ENCODE data around the gene SLC9A5.

DNA sequence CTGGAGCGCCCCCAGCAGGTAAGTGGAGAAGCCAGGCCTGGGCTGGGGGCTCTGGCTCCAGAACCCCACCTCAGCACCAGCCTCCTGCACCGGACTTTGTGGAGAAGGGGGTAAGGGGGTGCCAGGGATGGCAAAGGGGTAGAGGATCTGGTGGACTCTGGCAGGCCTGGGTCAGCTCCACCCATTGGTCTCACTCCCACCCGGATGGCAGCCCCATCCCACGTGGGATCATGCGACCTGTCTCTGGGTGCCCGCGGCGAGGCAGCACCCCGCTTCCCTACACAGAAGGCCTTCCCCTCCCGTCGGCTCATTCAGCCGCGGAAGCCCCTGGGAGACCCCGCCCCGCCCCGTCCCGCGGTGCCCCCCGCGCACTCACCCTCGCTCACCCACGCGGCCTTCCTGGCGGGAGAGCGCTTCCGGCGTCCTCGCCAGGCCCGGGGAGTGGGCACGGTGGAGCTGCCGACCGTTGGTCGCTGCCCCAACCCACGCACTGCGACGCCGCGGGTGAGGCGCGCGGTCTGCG, 30.1 kb downstream of the SLC9A5 start:
- TF ChIP-seq, protein P1, sequence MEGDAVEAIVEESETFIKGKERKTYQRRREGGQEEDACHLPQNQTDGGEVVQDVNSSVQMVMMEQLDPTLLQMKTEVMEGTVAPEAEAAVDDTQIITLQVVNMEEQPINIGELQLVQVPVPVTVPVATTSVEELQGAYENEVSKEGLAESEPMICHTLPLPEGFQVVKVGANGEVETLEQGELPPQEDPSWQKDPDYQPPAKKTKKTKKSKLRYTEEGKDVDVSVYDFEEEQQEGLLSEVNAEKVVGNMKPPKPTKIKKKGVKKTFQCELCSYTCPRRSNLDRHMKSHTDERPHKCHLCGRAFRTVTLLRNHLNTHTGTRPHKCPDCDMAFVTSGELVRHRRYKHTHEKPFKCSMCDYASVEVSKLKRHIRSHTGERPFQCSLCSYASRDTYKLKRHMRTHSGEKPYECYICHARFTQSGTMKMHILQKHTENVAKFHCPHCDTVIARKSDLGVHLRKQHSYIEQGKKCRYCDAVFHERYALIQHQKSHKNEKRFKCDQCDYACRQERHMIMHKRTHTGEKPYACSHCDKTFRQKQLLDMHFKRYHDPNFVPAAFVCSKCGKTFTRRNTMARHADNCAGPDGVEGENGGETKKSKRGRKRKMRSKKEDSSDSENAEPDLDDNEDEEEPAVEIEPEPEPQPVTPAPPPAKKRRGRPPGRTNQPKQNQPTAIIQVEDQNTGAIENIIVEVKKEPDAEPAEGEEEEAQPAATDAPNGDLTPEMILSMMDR (optimal IDR thresholded peaks at IDR 0.05 in 1 of 3, IDR thresholded peaks at IDR 0.05 in 1 of 3, conservative IDR thresholded peaks at IDR 0.05 in 1 of 3; ENCODE audit: extremely low read depth in 1 of 3, insufficient read depth in 2 of 3, low read length in 3 of 3) = peak; percentile 28 to 62 (median 28)
- TF ChIP-seq EZH2 (IDR thresholded peaks at IDR 0.05; ENCODE audit: low read length) = no peak
